MM.1S (cell line): ENCODE measurements around the gene PIH1D1.

ENCODE experiments used
- DNase-seq: peaks from one replicate; pipeline ENCODE4 v3.0.0-alpha.2; 2015
- H2AFZ ChIP-seq: fragments of 300-600 bp; sonication (generic); 2 replicates; pipeline ENCODE4 v1.6.0; 2016; ENCODE audit warnings: antibody characterized with exemption, low read length
- H3F3A ChIP-seq: fragments of 300-600 bp; sonication (generic); 2 replicates; pipeline ENCODE4 v1.6.1; 2016; ENCODE audit warnings: mild to moderate bottlenecking, antibody characterized with exemption, low read length, moderate library complexity, mixed read lengths; ENCODE audit not compliant: insufficient read depth
- H3K27ac ChIP-seq: fragments of 300-600 bp; sonication (generic); 2 replicates; pipeline ENCODE4 v1.5.1; 2016; ENCODE audit warnings: mild to moderate bottlenecking, low read length
- H3K27me3 ChIP-seq: fragments of 300-600 bp; sonication (generic); replicated peaks from 2 replicates; pipeline ENCODE4 v1.6.0; 2016; ENCODE audit warnings: low read length; ENCODE audit not compliant: insufficient read depth
- H3K36me3 ChIP-seq: fragments of 300-600 bp; sonication (generic); replicated peaks from 2 replicates; pipeline ENCODE4 v1.6.1; 2016; ENCODE audit warnings: mild to moderate bottlenecking, low read length, mixed read lengths; ENCODE audit not compliant: insufficient read depth
- H3K4me1 ChIP-seq: fragments of 300-600 bp; sonication (generic); 2 replicates; pipeline ENCODE4 v1.6.1; 2016; ENCODE audit warnings: low read length, mixed read lengths
- H3K4me2 ChIP-seq: fragments of 300-600 bp; sonication (generic); 2 replicates; pipeline ENCODE4 v1.6.0; 2016; ENCODE audit warnings: low read depth, low read length
- H3K4me3 ChIP-seq: fragments of 300-600 bp; sonication (generic); 2 replicates; pipeline ENCODE4 v1.5.1; 2016; ENCODE audit warnings: low read length, mixed read lengths
- H3K79me2 ChIP-seq: fragments of 300-600 bp; sonication (generic); 2 replicates; pipeline ENCODE4 v1.6.1; 2016; ENCODE audit warnings: mixed run types, low read length, mixed read lengths
- H3K9ac ChIP-seq: fragments of 300-600 bp; sonication (generic); 2 replicates; pipeline ENCODE4 v1.6.1; 2016; ENCODE audit warnings: low read length, mixed read lengths
- H3K9me2 ChIP-seq: fragments of 300-600 bp; sonication (generic); replicated peaks from 2 replicates; pipeline ENCODE4 v1.6.1; 2016; ENCODE audit warnings: mild to moderate bottlenecking, low read length, mixed read lengths; ENCODE audit not compliant: insufficient read depth
- H3K9me3 ChIP-seq: fragments of 300-600 bp; sonication (generic); replicated peaks from 2 replicates; pipeline ENCODE4 v1.6.1; 2016; ENCODE audit warnings: mild to moderate bottlenecking, low read length, mixed read lengths; ENCODE audit not compliant: insufficient read depth
- H4K20me1 ChIP-seq: fragments of 300-600 bp; sonication (generic); 2 replicates; pipeline ENCODE4 v1.6.1; 2016; ENCODE audit warnings: mild to moderate bottlenecking, low read length, moderate library complexity, mixed read lengths; ENCODE audit not compliant: insufficient read depth
- EZH2 ChIP-seq: fragments of 300-600 bp; sonication (generic); optimal IDR thresholded peaks from 2 replicates; pipeline ENCODE3; 2017; ENCODE audit warnings: low read depth, mild to moderate bottlenecking, antibody characterized with exemption, low read length, mixed read lengths
- EZH2phosphoT487 ChIP-seq: fragments of 300-600 bp; sonication (generic); IDR thresholded peaks from 2 replicates; pipeline ENCODE4 v1.6.1; 2018; ENCODE audit warnings: antibody characterized with exemption, low read length
- TF ChIP-seq, protein P1 (sequence below): fragments of 300-600 bp; sonication (generic); IDR thresholded peaks from 2 replicates; pipeline ENCODE4 v1.5.1; 2016; ENCODE audit warnings: antibody characterized with exemption, low read length, mixed read lengths

The PIH1D1 gene

DNA sequence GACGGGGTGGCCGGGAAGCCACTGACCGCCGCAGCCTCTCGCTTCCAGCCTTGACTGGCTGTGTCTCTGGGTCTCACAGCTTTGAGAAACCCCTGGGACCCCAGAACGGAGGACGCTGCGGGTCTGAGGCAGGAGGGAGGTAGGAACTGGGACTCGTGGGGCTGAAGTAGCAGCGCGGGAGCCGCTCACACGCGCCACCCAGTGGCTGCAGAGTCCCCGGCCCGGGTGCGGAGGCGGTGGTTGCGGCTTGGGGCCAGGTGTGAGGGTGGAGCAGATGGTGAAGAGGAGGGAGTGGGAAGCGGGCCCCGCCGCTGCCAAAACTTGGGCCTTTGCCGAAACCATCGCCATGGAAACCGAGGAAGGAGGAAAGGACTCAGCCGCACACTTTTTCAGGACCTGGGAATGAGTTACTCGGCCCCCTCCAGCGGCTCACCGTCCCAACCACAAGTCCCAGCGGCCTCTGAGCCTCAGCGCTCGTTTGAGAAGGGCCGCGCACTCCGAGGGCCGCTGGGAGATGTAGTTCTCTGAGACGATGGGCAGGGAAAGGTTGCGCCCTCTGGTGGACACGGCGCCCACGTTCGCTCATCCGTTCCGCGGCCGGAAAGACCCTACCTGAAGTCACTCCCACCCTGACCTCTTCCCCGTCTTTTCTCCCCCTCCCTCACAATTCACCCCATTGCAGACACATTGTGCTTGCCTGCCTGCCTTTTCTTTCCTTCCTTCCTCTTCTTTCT, 8.1 kb downstream of the PIH1D1 start:
- no peaks in the 10 kb centered on the region for H3K9me2 ChIP-seq
- H2AFZ ChIP-seq = peak overlapping the region; percentile 99
- peak overlapping the region; percentile 28; the same call in 1 of the 2 replicates for H3K27ac ChIP-seq
- no peaks in the 10 kb centered on the region for H3K9me3 ChIP-seq
- TF ChIP-seq EZH2phosphoT487 = no peak
- TF ChIP-seq, protein P1, sequence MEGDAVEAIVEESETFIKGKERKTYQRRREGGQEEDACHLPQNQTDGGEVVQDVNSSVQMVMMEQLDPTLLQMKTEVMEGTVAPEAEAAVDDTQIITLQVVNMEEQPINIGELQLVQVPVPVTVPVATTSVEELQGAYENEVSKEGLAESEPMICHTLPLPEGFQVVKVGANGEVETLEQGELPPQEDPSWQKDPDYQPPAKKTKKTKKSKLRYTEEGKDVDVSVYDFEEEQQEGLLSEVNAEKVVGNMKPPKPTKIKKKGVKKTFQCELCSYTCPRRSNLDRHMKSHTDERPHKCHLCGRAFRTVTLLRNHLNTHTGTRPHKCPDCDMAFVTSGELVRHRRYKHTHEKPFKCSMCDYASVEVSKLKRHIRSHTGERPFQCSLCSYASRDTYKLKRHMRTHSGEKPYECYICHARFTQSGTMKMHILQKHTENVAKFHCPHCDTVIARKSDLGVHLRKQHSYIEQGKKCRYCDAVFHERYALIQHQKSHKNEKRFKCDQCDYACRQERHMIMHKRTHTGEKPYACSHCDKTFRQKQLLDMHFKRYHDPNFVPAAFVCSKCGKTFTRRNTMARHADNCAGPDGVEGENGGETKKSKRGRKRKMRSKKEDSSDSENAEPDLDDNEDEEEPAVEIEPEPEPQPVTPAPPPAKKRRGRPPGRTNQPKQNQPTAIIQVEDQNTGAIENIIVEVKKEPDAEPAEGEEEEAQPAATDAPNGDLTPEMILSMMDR = peak; percentile 78
- peaks cover 36% of the 10 kb centered on the region for H3K27me3 ChIP-seq
- H4K20me1 ChIP-seq = no peaks in the 10 kb centered on the region
- H3K79me2 ChIP-seq = no peaks in the 10 kb centered on the region
- H3F3A ChIP-seq = peaks cover 6% of the 10 kb centered on the region; the same call in 1 of the 2 replicates
- H3K4me3 ChIP-seq = peak overlapping the region; percentile 84
- peak overlapping the region; percentile 90 for H3K4me2 ChIP-seq
- peak; percentile 93 for DNase-seq
- no peaks in the 10 kb centered on the region for H3K36me3 ChIP-seq
- H3K4me1 ChIP-seq = no peaks in the 10 kb centered on the region
- H3K9ac ChIP-seq = peak overlapping the region; percentile 62; the same call in 1 of the 2 replicates

DNA sequence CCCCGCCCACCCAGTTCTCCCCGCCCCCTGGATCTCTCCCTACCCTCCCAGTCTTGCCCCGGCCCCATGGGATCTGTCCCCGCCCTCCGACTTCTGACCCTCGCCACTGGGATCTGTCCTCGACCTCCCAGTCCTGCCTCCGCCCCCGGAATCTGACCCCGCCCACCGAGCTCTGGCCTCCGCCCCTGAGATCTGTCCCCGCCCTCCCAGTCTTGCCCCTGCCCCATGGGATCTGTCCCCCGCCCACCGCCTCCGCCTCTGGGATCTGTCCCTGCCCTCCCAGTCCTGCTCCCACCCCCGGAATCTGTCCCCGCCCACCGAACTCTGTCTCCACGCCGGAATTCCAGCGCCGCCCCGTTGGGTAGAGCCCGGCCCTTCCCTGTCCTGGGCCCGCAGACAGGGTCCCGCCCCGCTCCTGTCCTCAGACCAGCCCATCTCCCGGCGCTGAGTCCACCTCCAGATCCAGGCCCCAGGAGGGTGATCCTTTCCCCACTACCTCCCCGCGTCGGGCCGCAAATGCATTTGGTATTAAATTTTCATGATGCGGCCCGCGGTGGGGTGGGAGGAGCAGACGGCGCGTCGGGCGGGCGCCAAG, 8.7 kb downstream of the PIH1D1 start:
- peak; percentile 57 for DNase-seq
- no peaks in the 10 kb centered on the region for H3K36me3 ChIP-seq
- no peak overlapping the region; the same call in 1 of the 2 replicates for H3K27ac ChIP-seq
- H3F3A ChIP-seq = peaks cover 6% of the 10 kb centered on the region; the same call in 1 of the 2 replicates
- H4K20me1 ChIP-seq = no peaks in the 10 kb centered on the region
- H3K27me3 ChIP-seq = peaks cover 43% of the 10 kb centered on the region
- H3K4me2 ChIP-seq = peak overlapping the region; percentile 90
- peak overlapping the region; percentile 99 for H2AFZ ChIP-seq
- no peaks in the 10 kb centered on the region for H3K9me3 ChIP-seq
- TF ChIP-seq, protein P1 = no peak
- TF ChIP-seq EZH2 (no peak), EZH2phosphoT487 (no peak)
- peak overlapping the region; percentile 84 for H3K4me3 ChIP-seq
- H3K9me2 ChIP-seq = no peaks in the 10 kb centered on the region
- H3K79me2 ChIP-seq = no peaks in the 10 kb centered on the region
- H3K9ac ChIP-seq = peak overlapping the region; percentile 62; the same call in 1 of the 2 replicates
- H3K4me1 ChIP-seq = no peaks in the 10 kb centered on the region

DNA sequence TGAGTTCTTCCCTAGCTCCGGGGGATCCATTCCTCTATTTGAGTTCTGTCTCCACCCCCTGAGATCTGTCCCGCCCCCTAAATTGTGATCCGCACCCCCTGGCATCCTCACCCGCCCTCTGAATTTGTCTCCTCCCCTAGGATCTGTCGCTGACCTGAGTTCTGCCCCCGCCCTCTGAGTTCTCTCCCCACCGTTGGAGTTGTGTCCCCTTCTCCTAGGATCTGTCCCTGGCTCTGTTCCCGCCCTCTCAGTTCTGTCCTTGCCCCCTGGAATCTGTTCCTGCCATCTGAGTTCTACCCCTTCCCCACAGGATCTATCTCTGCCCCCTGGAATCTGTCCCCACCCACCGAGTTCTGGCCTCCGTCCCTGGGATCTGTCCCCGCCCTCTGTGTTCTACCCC, 9.3 kb downstream of the PIH1D1 start:
- no peak overlapping the region for H2AFZ ChIP-seq
- TF ChIP-seq, protein P1 = no peak
- H3K9me2 ChIP-seq = no peaks in the 10 kb centered on the region
- no peak overlapping the region for H3K9ac ChIP-seq
- H3F3A ChIP-seq = peaks cover 6% of the 10 kb centered on the region; the same call in 1 of the 2 replicates
- H3K27me3 ChIP-seq = peaks cover 48% of the 10 kb centered on the region
- H3K4me3 ChIP-seq = 0 out of 2 replicates have a peak overlapping the region, but pooled peaks have one; percentile 84
- no peaks in the 10 kb centered on the region for H4K20me1 ChIP-seq
- no peaks in the 10 kb centered on the region for H3K4me1 ChIP-seq
- no peaks in the 10 kb centered on the region for H3K79me2 ChIP-seq
- H3K4me2 ChIP-seq = peak overlapping the region; percentile 90; the same call in 1 of the 2 replicates
- H3K36me3 ChIP-seq = no peaks in the 10 kb centered on the region
- no peak overlapping the region for H3K27ac ChIP-seq
- DNase-seq = no peak
- H3K9me3 ChIP-seq = no peaks in the 10 kb centered on the region
